ENCODE measurements around the gene MLH3.
"Not testable (repeated sequence)": the region's sequence is repeated elsewhere in the genome, so short reads cannot be mapped to it uniquely, and the experiment has no call there.

MLH3 gene

DNA sequence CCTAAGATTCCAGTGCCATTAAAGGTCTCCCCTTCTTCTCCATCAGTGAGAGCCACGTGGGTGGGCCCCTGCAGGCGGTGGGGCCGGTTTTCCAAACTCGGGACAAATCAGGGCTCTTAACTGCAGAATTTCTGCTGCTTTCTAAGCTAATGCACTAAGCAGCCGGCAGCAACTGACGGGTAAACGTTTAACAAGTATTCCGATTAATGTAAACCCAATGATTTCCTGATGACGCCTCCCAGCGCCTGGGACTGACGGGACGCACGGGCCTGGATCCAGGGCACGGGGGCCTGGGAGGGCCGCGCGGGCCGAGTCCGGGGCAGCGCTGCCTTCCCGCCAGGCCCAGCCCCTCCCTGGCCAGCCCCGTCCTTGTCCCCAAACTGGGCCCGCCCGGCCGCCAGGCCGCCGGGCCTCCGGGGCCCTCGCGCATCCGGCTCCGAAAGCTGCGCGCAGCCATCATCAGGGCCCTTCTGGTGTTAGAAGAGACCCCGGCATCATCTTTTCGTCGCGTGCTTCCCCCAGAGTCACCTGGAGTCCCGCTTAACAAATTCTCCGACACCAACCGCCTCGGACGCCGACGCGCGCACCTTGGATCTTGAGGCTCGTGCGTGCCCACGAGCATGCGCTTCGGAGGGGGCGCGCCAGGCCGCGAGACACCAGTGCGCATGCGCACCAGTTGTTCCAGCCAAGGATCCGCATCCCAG lies at the start of gene MLH3:
Gene MLH3, minus strand, starts transcription at position 616 of the 704 bp plus-strand sequence. CDS start 1,812 bp downstream, outside the sequence.
- DNase-seq: peak; percentile 85 to 92 (median 89)

DNA sequence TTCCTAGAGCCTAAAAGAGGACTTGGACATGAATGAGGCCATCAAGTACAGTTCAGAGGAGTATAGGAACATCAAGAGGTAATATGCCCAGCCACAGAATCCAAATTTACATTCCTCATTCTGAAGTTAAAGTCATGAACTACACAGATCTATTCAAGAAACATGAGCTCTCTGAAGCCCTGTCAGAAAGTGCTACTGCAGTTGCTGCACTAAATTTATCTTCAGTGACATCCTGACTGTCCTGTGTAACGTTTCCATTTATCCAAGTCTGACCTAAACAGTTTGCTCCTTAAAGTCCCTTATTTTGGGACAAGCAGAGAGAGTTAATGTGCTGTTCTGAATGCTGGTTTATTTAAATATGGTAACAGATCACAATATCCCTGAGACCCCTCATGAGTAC lies 47.4 kb upstream of the MLH3 start:
- no peak for DNase-seq

DNA sequence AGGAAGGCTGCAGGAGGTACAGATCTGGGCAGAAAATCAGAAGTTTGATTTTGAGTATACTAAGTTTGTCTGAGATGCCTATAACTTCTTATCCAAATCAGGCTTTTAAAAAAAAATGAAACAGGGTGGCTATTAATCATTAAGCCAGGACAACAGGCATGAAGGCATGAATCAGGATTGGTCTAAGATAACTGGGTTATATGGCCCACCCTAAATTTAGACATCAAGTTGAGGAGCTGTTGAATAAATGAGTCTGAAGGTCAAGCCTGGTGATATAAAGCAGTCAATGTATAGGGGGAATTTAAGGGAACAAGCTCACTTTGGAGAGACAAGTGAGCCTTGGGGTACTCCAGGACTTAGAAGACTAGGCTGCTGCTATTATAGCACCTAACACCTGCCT lies 46.9 kb upstream of the MLH3 start:
- no peak for DNase-seq

DNA sequence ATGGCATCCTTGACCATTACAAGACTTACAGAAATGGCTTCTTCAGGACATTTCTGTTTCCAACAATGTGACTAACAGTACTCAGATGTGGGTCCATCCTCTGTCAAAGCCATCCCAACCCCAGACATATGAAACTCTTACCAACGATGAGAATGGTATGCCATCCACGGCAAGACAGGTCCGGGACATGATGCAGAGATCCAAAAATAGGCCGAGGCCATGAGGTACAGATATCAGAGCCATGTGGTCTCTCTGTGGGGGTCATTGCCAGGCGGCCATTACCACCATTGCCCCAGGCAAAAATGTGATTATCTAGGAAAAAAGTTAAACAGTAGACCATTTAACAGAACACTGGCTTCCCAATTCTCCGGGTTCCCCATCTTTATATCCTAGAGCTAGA lies 45.7 kb upstream of the MLH3 start:
- no peak for DNase-seq

DNA sequence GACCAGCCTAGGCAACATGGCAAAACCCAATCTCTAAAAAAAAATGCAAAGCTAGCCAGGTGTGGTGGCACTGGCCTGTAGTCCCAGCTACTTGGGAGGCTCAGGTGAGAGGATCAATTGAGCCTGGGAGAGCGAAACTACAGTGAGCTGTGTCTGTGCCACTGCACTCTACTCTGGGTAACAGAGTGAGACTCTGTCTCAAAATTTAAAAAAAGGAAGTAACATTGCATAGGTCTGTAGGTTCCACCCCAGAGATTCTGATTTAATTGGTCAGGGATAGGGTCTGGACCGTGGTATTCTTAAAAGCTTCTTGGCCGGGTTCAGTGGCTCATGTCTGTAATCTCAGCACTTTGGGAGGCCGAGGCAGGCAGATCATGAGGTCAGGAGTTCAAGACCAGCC lies 44.4 kb upstream of the MLH3 start:
- no peak for DNase-seq

DNA sequence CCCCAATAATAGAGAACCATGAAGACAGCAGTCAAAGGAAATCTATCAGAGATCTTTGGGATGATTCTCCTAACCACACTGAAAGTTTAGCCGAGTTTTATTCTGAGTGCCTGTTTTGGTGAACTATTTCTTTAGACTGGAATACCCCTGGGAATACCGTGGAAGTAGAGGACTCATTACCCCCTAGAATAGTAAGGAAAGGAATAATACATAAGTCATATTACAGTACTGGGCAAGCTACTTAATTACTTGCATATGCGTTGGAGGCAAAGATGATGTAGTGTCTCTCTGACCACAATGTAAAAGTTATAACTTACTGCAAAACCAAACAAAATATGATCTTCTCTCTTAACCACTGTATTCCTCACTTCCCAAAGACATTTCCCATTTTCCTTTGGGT lies 43.6 kb upstream of the MLH3 start:
- DNase-seq: no peak

DNA sequence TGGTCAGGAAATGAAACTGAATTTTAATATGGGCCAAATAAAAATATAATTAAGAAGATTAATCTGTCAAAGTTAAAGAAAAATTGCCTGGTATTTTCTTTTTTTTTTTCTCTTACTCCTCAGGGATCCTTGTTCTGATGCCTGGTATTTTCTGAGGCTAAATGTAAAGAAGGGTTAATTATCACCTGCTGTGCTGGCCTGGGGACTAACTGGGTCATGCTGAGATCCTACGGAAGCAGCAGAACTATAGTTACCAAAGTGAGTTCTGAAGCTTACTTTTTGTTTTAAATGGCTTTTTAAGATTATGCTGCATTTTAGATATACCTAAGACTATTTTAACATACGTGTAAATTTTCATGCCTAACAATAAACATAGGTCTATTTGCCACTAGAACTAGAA lies 41.4 kb upstream of the MLH3 start:
- no peak for DNase-seq

DNA sequence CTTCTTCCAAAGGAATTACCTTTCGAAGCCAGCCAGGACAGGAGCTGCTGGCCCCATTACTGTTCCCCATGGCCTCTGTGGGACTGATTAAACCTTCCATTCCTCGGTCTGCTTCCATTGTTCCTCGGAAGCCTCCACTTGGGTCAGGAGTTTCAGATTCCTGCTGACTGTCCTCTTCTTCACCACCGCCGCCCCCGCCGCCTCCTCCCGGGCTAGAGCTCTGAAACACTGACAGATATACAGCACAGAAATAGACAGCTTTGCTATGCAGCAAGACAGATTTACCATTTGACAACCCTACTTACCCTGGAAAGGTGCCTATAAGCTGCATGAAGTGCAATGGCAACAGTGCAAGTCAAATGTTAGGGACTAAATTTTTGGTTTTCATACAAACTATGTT lies 40.0 kb upstream of the MLH3 start:
- DNase-seq: no peak

DNA sequence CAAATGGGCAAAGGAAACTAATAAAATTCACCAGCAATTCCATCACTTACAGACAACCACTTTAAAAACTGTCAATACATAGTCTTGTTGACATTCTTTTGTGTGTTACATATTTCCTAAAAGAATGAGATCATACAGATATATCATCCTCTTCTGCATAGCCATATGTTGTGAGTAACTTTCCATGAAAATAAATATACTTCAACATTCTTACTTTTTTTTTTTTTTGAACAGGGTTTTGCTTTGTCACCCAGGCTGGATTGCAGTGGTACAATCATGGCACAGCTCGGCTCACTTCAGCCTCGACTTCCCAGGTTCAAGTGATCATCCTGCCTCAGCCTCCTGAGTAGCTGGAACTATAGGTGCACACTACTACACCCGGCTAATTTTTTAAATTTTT lies 39.1 kb upstream of the MLH3 start:
- DNase-seq: no peak

DNA sequence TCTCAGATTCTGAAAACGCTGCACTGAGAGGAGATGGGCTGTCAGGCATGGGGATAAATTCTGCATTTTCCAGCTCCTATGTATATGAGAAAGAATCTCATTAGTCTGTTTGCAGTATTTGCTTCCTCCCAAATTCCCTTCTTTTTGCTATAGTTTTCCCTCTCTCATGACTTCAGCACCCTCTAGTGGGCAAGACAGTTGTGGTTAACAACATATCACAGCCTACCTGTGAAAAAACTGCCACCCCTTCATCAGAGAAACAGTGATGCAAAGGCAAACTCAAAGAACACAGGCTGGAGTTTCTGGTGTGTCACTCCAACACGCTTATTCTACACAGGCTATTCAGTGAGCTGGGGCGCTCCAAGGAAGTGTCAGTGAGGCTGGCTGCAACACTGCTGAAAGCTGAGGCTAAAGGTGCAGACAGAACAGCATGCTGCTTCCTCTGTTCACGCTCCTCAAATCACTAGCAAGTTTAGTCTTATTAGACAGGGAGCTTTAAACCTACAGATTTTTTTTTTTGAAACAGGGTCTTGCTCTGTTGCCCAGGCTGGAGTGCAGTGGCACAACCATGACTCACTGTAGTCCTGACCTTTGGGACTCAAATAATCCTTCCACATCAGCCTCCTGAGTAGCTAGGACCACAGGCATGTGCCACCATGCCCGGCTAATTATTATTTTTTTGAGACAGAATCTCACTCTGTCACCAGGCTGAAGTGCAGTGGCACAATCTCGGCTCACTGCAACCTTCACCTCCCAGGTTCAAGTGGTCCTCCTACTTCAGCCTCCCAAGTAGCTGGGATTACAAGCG lies 37.5 kb upstream of the MLH3 start:
- DNase-seq: peak; percentile 72 to 81 (median 80)

DNA sequence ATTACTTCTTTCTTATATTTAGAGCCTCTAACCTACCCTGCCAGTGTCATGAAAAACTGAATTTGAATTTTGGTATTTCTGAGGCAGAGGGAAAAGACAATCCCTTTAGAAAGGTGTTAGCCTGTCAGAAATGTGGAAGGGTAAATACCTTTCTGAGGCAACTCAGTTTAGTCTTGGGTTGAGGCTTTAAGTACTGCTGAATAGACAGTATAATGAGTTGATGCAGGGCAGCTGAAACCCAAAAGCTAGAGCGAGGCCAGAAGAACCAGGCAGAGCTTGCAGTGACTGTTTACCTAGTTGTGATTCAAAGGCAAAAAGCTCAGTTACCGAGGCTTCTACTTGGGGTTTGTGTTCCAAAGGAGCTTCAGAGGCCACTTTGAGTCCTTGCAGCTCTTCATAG lies 36.9 kb upstream of the MLH3 start:
- no peak for DNase-seq

DNA sequence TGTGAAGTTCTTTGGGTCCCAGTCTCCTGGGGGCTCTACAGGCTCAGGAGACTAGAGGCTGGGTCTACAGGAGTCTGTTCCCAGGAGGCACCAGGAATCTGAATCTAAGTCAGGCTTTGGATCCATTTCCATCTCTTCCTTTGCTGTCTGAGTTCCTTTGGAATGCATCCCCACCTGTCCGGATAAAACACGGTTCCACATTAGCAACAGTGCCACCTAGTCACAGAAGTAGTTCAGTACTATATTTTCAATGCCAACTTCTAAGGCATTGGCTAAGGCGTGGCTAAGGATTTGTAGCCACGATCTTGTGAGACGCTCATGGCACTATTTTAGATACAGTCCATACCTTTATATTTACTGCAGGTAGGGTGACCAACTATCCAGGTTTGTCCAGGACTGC lies 33.2 kb upstream of the MLH3 start:
- no peak for DNase-seq

DNA sequence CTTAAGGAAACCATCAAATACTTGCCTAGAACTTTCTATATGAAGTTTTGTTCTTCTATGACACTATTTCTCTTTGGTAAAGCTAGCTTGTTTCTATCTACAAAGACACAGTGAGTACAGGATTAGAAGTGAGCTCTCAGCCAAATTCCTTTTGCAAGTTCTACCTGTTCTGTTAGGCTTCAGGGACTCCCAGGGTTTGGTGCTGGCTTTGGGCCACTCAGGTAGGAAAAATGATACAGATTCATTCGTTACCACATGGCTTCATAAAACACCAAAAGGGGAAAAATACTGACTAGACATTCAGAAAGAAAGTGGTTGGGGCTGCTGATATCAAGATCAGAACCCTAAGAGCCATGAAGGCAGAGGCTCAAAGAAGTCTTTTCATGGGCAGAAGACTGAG lies 32.0 kb upstream of the MLH3 start:
- no peak for DNase-seq

DNA sequence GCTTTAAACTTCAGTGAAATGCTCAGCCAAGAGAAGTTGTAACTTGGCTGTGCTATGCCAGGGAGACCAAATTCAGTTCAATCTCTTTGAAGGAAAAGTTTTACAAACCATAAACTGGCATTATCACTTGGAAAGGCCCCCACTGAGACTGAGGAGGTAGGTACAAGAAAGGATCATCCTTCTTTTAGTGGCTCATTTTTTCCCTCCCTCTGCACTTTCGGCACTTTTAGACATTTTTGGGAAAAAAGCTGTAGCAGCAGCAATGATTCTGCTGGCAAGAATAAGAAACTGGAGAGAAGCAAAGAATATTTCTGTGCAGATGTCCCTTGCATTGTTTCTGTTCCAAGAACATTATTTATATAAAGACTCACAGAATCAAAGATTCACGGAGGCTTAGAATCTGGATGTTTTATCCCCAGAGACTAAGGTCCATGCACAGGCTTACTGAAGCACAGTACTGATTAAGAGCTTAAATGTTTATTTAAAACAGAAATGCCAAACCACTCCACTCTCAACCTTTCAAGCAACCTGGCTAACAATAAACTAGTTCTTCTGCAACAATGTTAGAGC lies 30.5 kb upstream of the MLH3 start:
- no peak for DNase-seq

DNA sequence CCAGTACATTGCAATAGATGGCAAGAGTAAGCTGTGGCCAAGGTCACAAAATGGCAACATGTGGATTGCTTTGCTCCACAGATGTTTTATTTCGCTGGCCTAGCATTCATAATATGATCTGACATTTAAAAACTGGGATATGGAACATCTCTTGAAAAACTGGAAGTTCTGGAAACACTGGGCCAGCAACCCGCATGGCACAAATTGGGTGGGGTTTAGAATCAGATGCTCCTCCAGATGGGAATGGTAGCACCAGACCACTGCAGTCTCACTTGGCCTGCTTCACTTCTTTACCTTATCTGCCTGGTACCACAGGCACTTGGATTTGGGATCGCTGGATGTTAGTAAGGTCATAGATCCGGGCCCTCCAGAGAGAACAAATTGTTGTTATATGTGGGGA lies 28.3 kb upstream of the MLH3 start:
- no peak for DNase-seq

DNA sequence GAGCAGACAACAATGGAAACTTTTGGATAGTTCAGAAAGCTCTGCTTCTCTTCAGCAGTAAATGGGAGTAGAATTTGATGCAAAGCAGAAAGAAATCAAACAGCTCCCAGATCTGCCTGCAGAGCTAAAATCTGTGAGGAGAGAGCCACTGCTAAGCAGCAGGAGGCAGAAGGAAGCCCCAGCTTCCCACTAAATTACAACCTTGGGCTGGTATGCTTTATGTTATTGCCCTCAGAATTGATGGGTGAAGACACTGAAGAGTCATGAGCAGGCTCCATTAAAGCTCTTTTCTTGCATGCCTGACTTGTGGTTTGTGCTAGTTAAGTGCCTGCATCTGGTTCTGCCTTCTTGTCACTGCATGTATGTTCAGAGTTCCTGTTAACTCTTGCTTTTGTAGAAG lies 26.5 kb upstream of the MLH3 start:
- DNase-seq: no peak

DNA sequence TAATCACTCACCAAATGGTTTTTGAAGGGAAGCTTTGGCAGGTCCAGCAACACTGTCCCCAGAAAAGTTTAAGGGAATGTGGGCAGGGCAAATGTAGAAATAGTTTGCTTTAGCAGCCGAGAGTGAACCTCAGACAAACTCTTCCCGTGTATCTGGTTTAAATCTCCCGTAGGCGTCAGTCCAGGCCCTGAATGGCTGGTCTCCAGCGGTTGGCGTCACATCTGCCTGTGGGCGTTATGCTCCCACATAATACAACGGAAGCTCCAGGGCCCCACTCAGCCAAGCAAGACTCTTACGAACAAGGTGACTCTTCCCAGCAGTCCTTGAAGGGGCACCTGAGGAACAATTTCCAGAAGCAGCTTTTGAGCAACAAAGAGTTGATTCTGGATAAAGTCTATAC lies 19.1 kb upstream of the MLH3 start:
- DNase-seq: no peak

DNA sequence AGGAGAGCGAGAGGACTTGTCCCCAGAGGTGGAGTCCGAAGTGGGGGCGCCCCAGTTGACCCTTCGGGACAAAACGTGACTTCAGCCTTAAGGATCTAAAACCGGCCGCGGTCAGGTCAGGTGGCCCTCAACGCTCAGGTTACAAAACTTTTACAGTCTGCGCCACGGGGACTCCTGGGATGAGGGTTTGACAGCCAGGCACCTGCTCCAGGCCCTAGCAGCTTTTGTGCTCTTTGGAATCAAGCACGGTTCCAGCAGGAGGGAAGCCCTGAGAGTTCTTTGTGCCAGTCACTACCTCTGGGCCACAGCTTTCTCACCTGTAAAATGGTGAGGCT lies 18.5 kb upstream of the MLH3 start:
- no peak for DNase-seq

DNA sequence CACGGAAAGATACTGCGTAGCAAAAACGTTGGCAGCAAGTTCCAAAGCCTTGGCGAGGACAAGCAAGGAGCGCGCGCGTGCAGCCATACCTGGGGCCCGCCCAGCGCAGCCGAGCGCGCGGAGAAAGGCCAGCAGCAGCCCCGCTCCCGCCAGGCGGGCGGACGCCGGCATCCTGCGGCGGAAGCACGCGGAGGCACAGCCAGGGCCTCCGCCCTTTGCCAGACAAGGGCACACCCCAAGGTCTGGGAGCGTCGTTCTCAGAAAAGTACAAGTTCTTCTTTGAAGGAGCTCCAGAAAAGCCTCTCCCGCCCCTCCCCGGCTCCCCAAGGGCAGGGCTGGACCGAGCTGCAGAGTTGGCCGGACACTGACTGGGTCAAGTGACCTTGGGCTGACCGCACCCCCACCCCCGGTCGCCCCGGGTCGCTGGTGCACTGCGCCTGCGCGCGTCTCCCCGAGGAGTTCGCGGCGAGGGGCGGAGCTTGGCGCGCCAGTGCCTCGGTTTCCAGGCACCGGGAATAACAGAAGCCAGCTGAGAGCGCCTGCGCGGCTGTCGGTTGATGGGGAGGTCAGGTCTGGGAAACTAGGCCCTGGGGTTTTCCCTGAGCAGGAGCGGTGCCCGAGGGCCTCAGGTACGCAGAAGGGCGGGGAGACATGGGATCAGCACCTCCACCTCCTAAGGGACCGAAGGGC lies 18.0 kb upstream of the MLH3 start, which contains the start of gene ZC2HC1C:
Gene ZC2HC1C, plus strand, starts transcription at position 521 of the 690 bp plus-strand sequence. CDS start 933 bp downstream, outside the sequence.
- peak; percentile 86 to 95 (median 91) for DNase-seq

DNA sequence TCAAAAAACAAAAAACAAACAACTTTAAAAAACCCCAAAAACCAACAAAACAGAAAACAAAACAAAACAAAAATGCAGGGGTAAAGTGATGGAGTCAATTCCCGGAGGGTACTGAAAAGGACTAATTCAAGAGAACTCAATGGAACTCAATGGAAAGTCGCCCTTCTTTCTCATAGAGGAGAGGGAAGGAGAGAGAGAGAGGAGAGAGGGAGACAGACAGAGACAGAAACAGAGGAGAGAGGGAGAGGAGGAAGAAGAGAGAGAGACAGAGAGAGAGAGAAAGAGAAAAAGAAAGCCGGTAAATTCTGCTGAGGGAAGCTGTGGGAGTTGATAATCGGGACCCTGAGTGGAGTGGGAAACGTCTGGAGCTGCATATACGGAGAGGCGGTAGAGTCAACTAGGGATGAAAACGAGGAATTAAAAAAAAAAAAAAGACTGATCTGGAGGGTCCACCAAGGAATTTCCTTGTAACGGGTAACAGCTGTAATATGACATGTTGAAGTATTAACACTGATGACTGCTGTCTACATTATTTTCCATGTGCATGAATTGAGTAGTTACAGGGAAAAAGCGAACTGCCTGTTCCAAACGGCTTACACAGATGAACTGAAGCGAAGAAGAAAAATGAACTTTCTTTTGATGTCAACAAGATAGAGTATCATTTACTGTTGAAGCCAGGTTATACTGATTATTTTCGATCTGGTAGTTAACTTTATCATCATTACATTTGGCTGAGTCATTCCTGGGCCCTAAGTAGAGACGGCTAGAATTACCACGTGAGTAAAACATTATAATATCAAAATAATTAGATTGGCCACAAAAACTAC lies 17.2 kb upstream of the MLH3 start:
- peak in 1 of 3 donors; percentile 11 for DNase-seq

DNA sequence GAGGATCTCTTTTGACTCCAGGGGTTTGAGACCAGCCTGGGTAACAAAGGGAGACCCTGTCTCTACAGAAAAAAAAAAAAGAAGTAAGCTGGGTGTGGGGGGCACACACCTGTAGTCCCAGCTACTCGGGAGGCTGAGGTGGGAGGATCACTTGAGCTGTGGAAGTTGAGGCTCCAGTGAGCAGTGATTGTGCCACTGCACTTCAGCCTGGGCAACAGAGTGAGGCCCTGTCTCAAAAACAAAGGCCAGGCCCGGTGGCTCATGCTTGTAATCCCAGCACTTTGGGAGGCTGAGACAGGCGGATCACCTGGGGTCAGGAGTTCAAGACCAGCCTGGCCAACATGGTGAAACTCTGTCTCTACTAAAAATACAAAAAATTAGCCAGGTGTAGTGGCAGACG lies 16.5 kb upstream of the MLH3 start:
- DNase-seq: not testable (repeated sequence)

DNA sequence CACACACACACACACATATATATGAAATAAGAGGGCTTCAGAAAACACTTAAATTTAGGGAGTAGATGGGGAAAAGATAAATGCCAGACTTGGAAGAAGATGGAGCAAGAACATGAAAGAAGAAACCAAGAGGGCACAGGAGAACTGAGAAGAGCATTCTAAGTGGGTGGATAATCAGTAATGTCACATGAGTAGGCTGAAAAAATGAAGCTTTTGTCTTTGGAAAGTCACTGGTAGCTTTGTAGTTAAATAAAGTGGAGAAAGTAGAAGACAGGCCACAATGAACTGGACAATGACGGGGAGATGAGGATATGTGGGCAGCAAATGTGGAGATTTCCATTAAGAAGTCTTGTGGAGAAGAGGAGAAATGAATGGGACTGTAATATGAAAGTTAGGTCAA lies 15.9 kb upstream of the MLH3 start:
- peak in 1 of 3 donors; percentile 7 for DNase-seq

DNA sequence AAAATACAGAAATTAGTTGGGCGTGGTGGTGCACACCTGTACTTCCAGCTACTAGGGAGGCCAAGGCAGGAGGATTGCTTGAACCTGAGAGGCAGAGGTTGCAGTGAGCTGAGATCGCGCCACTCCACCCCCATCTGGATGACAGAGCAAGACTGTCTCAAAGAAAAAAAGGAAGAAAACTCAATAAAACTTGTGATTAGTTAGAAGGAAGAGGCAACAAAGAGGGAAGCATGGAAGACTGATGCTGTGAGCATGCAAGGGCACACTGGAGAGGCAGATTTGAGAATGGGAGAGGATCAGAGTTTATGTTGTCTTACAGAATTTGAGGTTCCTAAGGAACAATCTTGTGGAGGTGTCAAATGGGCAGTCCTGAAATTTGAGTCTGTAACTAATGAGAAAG lies 15.4 kb upstream of the MLH3 start:
- peak; percentile 43 to 53 (median 47) for DNase-seq

Measured in suppressor macrophage treated with lipopolysaccharide for 1 hour (primary cell).